HG03342 (cell line): ENCODE results near the gene PRMT2.

Source experiments
- ATAC-seq: cut with Tn5 transposase; IDR thresholded peaks from one replicate; pipeline ENCODE4 v1.9.1; 2021; ENCODE audit warnings: mild to moderate bottlenecking, moderate library complexity; ENCODE audit not compliant: unreplicated experiment

The PRMT2 gene

DNA sequence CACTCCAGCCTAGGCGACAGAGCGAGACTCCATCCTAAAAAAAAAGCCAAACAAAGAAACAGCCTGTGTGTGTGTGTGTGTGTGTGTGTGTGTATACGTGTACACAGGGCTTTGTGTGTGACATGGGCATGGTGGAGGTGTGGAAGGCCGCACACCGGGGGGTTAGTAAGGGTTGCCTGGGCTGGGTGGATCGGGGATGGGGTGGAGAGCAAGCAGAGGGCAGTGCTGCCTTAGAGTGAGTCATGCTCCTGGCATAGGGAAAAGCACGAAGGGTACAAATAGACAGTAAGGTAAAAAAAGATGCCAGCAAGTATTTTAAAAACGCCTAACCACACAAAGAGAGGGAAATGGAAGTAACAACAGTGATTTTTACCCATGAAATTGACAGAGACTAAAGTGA, 6.2 kb downstream of the PRMT2 start:
- ATAC-seq: no peak

DNA sequence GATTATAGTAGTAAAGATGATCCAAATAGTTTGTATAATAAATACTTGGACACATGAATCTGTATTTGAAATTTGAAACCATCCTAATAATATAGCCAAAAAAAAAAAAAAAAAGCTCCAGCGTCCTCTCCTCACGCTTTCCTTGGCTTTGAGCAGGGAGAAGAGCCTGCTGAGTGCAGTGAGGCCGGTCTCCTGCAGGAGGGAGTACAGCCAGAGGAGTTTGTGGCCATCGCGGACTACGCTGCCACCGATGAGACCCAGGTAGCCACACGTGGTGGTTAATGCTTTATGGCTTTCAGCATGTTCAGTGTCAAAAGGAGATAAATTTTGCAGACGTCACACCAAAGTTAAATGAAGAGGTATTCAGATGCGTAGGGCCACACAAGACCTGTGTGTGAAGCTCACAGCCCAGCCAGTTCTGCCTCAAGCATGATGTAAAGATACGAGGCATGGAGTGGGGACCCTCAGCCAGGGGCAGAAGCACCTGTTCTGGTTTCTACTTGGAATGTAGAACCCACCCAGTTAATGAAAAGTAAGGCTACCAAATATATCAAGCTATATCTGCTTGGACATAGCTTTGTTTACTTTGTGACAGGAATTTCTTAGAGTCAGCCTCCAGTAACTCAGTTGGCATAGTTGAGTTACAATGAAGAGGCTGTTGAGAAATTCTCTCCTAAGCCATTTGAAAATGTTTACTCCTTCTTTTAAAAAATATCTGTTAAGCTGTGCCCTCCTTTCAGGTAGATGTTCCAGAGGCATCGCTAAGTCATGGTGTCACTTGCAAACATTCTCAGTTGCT, 8.1 kb downstream of the PRMT2 start:
- no peak for ATAC-seq

DNA sequence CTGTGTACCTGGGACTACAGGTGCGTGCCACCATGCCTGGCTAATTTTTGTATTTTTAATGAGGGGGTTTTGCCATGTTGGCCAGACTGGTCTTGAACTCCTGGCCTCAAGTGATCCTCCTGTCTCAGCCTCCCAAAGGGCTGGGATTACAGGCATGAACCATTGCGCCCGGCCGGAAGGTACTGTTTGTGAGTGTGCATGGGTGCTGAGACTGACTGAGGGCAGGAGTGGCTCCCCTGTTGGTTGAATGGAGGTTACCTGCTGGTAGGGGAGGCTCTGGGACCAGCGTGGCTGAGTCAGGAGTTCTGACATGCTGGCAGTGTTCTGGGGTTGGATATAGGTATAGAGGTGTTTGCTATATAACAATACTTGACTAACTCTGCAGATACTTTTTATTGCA, 10.4 kb downstream of the PRMT2 start:
- ATAC-seq: no peak

DNA sequence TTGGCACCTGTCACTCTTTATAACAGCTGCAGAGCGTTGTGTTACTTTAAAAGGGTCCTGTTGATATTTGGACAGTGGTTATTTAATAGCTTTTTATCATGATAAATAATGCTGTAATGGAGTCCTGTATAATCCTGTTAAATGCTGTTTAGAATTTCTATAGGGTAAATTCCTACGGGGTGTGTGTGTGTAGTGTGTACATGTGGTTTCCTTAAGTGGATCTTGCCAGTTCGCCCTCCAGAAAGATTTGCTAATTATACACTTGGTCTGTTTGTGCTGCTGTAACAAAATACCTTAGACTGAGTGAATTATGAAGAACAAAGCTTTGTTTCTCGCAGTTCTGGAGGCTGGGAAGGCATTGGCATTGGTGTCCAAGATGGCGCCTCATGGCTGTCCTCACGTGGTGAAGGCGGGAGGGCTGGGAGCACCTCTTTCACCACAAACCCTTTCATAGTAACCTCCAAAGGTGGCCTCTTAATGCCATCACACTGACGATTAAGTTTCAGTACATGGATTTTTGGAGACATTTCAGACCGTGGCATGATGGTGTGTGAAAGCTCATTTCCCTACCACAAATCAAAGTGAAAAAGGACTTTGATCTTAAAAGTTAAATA, 11.2 kb downstream of the PRMT2 start:
- no peak for ATAC-seq

DNA sequence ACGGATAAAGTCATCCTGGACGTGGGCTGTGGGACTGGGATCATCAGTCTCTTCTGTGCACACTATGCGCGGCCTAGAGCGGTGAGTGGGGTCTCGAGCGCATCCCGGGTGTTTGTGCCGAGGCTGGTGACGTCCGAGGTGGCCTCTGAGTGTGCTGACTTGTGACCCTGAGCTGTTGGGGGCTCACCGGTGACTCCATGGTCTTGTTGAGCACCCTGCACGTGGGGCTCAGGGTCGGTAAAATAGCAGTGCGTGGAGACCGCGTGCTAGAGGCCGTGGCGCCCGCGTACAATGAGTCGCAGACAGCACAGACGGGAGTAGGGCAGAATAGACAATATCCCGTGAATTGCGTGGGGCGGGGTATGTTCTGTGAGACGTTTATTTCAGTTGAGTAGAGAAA, 13.1 kb downstream of the PRMT2 start:
- no peak for ATAC-seq

DNA sequence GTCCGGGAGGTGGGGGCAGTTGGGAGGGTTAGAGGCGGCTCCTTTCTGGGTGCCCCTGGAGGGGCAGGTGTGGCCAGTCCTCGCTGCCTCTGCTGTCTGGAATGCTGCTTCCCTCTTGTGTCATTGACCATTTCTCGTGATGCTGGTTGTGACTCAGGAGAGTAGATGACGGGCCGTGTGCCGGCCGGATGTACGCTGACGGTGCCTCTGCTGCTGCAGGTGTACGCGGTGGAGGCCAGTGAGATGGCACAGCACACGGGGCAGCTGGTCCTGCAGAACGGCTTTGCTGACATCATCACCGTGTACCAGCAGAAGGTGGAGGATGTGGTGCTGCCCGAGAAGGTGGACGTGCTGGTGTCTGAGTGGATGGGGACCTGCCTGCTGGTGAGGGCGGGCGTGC, 13.9 kb downstream of the PRMT2 start:
- no peak for ATAC-seq

DNA sequence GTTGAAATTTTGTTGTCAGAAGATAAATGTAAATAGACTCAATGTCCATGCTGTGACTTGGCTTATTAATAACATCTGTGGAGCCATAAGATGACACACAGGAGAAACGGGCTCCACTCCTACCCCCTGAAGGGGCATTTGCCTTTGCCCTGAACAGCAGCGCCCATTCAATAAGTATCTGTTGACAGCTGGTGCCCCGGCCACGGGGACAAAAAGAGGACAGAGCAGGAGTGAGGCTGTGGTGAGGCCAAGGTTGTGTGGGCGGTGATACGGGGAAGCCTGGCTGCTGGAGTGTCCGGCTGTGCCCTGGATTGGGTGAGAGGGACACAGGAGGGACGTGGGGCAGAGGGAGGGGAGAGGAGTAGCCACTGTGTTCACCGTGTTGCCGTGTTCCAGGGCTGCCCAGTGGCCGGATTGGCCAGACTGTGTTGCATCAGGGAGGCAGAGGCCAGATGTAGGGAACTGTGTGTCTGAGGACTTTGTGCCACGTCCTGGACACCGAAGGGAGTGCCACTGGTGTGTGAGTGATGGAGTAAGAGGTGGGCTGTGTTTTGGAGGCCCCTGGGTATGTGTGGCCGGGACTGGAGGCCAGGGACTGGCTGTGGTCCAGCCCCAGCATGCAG, 15.1 kb downstream of the PRMT2 start:
- ATAC-seq: no peak

DNA sequence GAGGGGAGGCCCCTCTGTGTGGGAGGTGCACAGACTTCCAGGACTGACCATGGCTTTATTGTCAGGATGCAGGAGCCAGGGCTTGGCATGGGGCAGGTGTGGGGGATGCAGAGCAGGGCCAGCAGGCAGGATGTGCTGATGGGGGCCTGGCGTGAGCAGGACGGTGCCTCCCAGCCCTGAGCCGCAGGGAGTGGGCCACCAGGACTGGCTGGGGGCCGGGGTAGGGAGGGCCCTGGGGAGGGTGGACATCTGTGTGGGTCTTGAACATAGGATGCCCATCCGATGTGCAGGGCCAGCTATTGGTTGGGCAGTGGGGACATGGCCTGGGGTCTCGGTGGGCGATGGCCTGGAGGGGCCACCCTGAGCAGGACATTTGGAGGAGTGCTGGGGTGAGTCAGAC, 15.6 kb downstream of the PRMT2 start:
- ATAC-seq: no peak

DNA sequence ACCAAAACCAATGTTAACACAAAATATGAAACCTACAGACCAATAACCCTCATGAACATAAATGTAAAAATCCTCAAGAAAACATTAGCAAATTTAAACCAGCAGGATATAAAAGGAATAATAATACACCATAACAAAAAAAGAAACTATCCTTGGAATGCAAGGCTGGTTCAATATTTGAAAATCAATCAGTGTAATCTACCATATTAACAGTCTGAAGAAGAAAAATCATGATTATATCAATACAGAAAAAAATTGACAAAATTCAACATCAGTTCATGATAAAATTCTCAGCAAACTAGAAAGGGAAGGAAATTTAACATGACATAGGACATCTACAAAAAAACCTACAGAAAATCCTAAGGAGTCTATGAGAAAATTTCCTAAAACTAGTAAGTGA, 19.8 kb downstream of the PRMT2 start:
- ATAC-seq: no peak

DNA sequence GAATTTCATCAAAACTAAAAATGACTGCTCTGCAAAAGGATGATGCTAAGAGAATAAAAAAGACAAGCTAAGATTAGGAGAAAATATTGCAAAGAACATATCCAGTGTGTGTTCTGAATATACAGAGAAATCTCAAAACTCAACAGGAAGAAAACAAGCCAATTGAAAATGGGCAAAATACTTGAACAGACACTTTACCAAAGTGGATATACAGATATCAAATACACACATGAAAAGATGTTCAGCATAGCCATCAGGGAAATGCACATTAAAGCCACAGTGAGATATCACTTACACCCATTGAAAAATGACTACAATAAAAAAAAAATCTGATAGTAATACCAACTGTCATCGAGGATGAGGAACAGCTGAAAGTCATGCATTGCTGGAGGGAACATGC, 21.3 kb downstream of the PRMT2 start:
- no peak for ATAC-seq

DNA sequence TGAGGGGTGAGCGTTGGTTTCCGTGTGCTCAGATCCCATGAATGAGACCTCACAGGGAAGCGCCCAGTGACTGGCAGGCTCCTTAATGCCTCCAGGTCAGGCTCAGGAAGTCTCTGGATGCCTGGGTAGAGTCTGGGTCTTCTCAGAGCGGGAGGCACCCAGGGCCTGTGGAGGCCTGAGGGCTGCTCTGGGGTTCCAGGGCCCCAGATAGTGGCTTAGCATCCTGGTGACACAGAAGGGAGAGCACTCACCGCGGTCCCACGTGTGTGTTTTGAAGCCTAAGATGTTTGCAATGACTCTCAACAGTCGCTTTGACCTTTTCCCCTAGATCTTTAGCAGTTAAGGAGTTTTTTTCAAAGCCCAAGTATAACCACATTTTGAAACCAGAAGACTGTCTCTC, 25.0 kb downstream of the PRMT2 start:
- ATAC-seq: no peak

DNA sequence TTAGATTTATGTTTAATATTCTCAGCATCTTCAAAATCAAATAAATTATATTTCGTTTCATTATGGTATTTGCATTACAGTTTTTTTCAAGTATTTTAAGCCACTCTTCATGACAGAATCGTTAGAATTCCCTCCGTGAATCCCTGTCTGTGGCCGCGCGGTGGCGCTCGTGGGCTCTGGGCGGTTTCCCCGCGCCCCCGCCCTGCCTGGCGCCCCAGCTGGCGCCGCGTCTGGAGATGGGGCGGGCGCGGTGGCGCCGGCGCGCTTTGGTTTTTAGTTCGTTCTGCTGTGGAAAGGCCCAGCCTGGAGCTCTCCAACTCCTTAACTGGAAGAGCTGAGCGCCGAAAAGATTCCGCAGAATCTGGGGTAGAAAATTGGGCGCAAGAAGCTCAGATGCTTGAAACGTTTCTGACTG, 25.7 kb downstream of the PRMT2 start:
- ATAC-seq: no peak

DNA sequence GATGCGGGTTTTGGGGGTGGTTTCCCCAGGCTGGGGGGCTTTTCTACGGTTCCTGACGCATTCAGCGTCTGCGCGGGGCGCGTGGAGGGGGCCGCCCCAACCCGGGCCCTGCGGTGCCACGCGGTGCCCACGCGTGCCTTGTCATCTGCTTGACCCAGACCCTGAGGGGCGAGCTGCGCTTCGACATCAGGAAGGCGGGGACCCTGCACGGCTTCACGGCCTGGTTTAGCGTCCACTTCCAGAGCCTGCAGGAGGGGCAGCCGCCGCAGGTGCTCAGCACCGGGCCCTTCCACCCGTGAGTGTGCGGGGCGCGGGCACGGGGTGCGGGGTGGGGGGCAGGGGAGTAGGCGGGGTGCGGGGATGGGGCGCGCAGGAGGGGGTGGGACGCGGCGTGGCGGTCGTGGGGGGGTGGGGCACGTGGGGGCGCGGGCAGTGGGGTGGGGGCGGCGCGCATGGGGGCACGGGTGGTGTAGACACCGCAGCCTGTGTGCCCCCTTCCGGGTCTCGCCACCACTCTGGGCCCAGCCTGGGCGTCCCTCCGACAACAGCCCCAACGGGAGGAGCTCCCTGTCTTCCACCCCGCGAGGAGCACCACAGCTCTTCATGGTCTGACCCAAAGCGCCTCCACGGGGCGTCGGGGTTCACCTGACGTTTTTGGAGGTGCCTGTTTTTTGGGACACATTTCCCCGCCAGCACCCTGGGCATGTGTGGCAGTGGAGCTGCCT, 26.3 kb downstream of the PRMT2 start:
- no peak for ATAC-seq

DNA sequence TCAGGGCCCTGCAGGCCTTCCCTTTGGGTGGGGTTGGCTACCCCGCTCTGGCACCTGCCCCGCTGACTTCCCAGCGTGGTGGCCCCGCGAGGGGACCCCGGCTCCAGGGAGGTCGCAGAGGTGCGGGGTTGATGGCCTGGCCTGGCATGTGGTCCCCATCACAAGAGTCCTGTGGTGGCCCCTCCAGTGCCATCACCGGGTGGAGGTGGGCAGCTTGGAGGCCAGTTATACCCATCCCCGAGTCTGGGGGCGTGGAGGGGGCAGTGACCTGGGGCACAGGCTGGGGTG, 26.8 kb downstream of the PRMT2 start:
- ATAC-seq: no peak

DNA sequence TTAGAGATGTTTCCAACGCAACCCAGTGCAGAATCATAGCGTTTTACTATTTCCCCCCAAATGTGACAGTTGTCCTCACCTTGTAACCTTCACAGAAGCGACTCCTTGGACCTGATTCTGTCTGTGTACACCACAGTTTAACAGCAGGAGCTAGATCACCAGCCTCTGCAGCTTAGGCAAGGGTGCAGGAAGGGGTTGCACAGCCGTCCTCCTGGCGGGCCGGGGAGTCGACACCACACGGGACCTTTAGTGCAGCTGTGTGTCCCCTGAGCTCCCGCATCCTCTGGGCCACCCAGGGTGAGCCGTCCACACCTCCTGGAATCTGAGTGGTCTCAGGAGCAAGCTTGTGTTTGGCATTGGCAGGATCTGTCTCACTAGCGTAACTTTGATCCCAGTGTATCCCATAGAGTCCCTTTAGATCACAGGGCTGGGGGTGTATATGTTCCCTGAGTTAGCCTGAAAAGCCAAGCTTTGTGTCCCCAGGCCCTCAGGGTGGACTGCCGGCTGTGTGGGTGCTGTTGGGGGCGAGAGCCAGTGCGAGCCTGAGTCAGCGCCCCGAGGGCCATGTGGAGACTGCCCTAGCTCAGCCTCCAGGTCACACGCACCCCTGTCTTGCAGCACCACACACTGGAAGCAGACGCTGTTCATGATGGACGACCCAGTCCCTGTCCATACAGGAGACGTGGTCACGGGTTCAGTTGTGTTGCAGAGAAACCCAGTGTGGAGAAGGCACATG, 27.5 kb downstream of the PRMT2 start:
- ATAC-seq: no peak

DNA sequence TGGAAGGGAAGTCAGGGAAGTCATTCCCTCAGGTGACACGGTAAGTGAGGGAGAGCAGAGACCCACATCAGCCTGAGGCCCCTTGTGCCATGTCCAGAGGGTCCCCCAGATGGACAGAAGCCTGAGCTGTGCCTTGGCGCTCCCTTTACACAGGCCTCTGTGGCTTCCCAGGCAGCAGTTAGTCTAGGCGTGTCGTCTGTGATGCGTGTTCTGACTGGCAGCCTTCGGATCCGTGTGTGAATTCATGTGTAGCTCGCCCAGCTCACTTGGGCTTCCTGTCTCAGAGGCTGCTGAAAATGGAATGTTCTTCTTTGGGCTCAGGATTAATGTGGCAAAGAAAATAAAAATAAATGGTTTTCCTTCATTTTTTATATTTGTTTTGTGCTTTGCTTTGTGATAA, 28.3 kb downstream of the PRMT2 start:
- no peak for ATAC-seq

DNA sequence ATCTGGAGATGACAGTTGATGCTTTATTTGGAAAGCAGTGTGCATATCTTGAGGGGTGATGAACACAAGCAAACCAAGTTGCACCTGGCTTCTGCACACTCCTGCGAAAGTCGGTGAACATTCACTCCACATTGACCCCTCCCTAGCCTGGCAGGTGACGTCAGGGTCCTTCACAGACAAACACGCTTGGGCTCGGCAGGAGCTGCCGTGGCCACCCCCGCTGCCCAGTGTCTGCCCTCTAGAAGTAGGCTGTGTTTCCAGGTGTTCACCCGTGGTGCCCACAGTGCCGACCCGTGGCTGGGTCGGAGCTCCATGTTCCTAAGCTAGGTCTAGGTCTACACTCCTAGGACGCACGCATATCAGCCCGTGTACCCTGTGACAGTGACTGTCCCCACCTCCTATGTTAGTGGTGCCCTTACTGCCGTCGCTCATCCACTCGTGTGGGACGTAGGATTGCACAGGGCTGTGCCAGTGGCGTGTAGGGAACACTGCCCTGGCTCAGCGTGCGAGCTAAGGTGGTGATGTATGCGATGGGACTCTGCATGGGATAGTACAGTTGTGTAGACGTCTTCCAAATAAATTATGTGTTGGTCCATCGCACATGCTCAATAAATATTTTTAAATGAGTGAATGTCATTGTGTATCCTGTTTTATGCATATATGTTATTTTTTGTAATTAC, 29.0 kb downstream of the PRMT2 start:
- no peak for ATAC-seq

DNA sequence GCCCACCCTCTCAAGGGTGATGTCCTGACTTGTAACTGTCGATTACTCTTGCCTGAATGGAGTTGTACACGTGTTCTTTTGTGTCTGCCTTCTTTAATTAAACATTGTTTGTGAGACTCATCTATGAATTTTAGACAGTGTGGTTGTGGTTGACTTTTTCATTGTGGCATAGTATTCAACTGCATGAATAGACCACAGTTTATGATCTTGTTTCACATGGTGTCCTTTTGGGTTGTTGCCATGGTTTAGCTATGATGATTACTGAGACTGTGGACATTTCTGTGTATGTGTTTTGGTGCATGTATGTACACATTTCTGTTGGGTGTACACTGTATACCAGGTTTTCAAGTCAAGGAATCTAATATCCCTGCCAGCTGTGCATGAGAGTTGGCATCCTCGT, 30.1 kb downstream of the PRMT2 start:
- ATAC-seq: no peak

DNA sequence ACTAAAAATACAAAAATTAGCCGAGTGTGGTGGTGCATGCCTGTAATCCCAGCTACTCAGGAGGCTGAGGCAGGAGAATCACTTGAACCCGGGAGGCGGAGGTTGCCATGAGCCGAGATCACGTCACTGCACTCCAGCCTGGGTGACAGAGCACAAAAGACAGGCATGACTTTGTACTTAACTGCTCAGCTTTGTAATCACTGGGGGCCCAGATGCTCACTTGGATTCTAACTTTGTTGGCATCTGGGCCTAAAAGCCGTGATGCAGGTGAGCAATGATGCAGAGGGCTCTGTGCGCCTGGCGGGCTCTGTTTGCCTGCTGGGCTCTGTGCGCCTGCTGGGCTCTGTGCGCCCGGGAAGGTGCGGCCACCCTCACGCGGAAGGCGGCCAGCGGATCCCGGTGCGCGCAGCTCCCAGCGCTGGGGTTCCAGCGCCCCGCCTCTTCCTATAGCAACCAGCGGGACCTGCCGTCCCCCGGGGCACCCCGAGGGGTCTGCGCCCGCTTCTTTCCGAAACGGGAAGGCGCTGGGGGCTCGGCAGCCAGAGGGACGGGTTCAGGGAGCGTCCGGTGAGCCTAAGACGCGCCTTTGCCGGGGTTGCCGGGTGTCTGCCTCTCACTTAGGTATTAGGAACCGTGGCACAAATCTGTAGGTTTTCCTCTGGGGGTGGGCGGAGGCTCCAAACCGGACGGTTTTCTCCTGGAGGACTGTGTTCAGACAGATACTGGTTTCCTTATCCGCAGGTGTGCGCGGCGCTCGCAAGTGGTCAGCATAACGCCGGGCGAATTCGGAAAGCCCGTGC, 31.7 kb downstream of the PRMT2 start:
- ATAC-seq: no peak
